GM12878 (cell line): ENCODE results near the gene MBD2. TPM values are rescaled to one million over a fixed set of nuclear protein-coding genes. Genes with fewer than 3 reads are reported as not detected.

Experiments
- ATAC-seq: fragments of 200-7000 bp; cut with Tn5 transposase; 3 replicates; pipeline ENCODE4 v1.9.1; 2020; ENCODE audit warnings: mild to moderate bottlenecking, moderate library complexity
- BruUV-seq: library from RNA; stranded (reverse); fragments of 400-500 nt; replicated peaks from 2 replicates; lab custom pipeline; 2021; lab: Mats Ljungman, UMichigan
- CTCF ChIA-PET: fragments of 300-600 bp; sonication (Branson Sonifier 250); formaldehyde crosslinking; extraction: SDS; loops from one replicate; lab custom pipeline; 2021; ENCODE audit warnings: inconsistent platforms; lab: Yijun Ruan, JAX
- POLR2A ChIA-PET: fragments of 350-600 bp; formaldehyde crosslinking; extraction: SDS; loops from one replicate; lab custom pipeline; 2021; ENCODE audit warnings: inconsistent platforms; lab: Charles Lee
- RAD21 ChIA-PET: fragments of 300-600 bp; sonication (Branson Sonifier 250); formaldehyde crosslinking; loops from one replicate; lab custom pipeline; 2023; ENCODE audit warnings: antibody characterized with exemption; ENCODE audit not compliant: unreplicated experiment; lab: Charles Lee
- SMC1A ChIA-PET: fragments of 300-600 bp; sonication (Branson Sonifier 250); formaldehyde crosslinking; loops from one replicate; lab custom pipeline; 2023; ENCODE audit not compliant: unreplicated experiment, uncharacterized antibody; lab: Charles Lee
- DNase-seq: peaks from one replicate; pipeline ENCODE4 v3.0.0-alpha.2; 2011; ENCODE audit warnings: low read depth, low spot score
- FAIRE-seq: peaks from 3 replicates; lab custom pipeline; 2011; peaks lifted over from hg19 to GRCh38; lab: Jason Lieb, UNC
- H2AFZ ChIP-seq: 2 replicates; pipeline ENCODE4 v1.6.0; 2011; ENCODE audit warnings: low read depth, low read length, control low read depth; ENCODE audit not compliant: control insufficient read depth
- H3K27ac ChIP-seq: 2 replicates; pipeline ENCODE4 v1.5.1; 2011; ENCODE audit warnings: control low read depth; ENCODE audit not compliant: control insufficient read depth, insufficient read depth
- H3K27me3 ChIP-seq, 2 experiments: replicated peaks in 1 of 2; 2 replicates each; pipeline versions ENCODE4 v1.6.0 to v1.6.1; 2011; ENCODE audit warnings: low read length in 1 of 2; ENCODE audit not compliant: control insufficient read depth in 2 of 2, insufficient read depth in 2 of 2
- H3K36me3 ChIP-seq, 2 experiments: 2 replicates each; pipeline ENCODE4 v1.5.1; 2011; ENCODE audit warnings: low read length in 1 of 2; ENCODE audit not compliant: control insufficient read depth in 2 of 2, insufficient read depth in 2 of 2
- H3K4me1 ChIP-seq: 2 replicates; pipeline ENCODE4 v1.6.1; 2011; ENCODE audit warnings: mild to moderate bottlenecking, low read length, moderate library complexity, mixed read lengths; ENCODE audit not compliant: control insufficient read depth, insufficient read depth
- H3K4me2 ChIP-seq: 2 replicates; pipeline ENCODE4 v1.6.0; 2011; ENCODE audit warnings: control low read depth; ENCODE audit not compliant: control insufficient read depth, insufficient read depth
- H3K4me3 ChIP-seq: fragments of 200-600 bp; sonication (generic); 2 replicates; pipeline ENCODE4 v1.5.1; 2016
- H3K79me2 ChIP-seq: 2 replicates; pipeline ENCODE4 v1.6.0; 2011; ENCODE audit warnings: low read length; ENCODE audit not compliant: control insufficient read depth, insufficient read depth
- H3K9ac ChIP-seq: 2 replicates; pipeline ENCODE4 v1.8.0; 2011; ENCODE audit warnings: low read length, control low read depth, mixed read lengths; ENCODE audit not compliant: control insufficient read depth, insufficient read depth
- H3K9me3 ChIP-seq: replicated peaks from 3 replicates; pipeline ENCODE4 v1.5.1; 2011; ENCODE audit warnings: mild to moderate bottlenecking, low read length; ENCODE audit not compliant: control insufficient read depth, insufficient read depth
- H4K20me1 ChIP-seq: 2 replicates; pipeline ENCODE4 v1.6.0; 2011; ENCODE audit not compliant: control insufficient read depth, insufficient read depth
- ATF2 ChIP-seq: IDR thresholded peaks from 2 replicates; pipeline ENCODE4 v1.6.1; 2012; ENCODE audit warnings: low read length, inconsistent platforms
- ATF3 ChIP-seq: IDR thresholded peaks from 2 replicates; pipeline ENCODE4 v1.6.1; 2011; ENCODE audit warnings: low read depth, mild to moderate bottlenecking, low read length, moderate library complexity, borderline replicate concordance; ENCODE audit errors: extremely low read depth
- BRCA1 ChIP-seq: IDR thresholded peaks from 2 replicates; pipeline ENCODE4 v1.6.1; 2011; ENCODE audit warnings: low read depth, low read length, improper control_type of control experiment
- EP300 ChIP-seq, 2 experiments: fragments of 150-350 bp in 1 of 2; IDR thresholded peaks; 2 replicates each; pipeline ENCODE4 v1.6.1; 2011 to 2012; ENCODE audit warnings: low read depth in 2 of 2, low read length in 2 of 2, borderline replicate concordance in 1 of 2, improper control_type of control experiment in 1 of 2, inconsistent platforms in 1 of 2; ENCODE audit not compliant: control insufficient read depth in 1 of 2
- GATAD2B ChIP-seq: fragments of 450-650 bp; conservative IDR thresholded peaks from 2 replicates; pipeline ENCODE4 v1.6.1; 2017; ENCODE audit warnings: low read depth, mild to moderate bottlenecking, moderate library complexity
- MEF2B ChIP-seq: fragments of 450-650 bp; IDR thresholded peaks from 2 replicates; pipeline ENCODE4 v1.6.1; 2018; ENCODE audit warnings: mild to moderate bottlenecking, moderate library complexity; ENCODE audit not compliant: partially characterized antibody, poor library complexity, severe bottlenecking
- NBN ChIP-seq: fragments of 450-650 bp; IDR thresholded peaks from 2 replicates; pipeline ENCODE4 v1.6.1; 2016
- NFIC ChIP-seq: IDR thresholded peaks from 2 replicates; pipeline ENCODE4 v1.6.1; 2012; ENCODE audit warnings: low read depth, mild to moderate bottlenecking, inconsistent platforms, low read length, moderate library complexity
- NFYA ChIP-seq: IDR thresholded peaks from 2 replicates; pipeline ENCODE4 v1.6.1; 2011; ENCODE audit warnings: low read depth, mild to moderate bottlenecking, low read length, improper control_type of control experiment, borderline replicate concordance
- NR2C1 ChIP-seq: fragments of 450-650 bp; IDR thresholded peaks from 2 replicates; pipeline ENCODE4 v1.6.1; 2017; ENCODE audit warnings: antibody characterized with exemption, mild to moderate bottlenecking, moderate library complexity
- PBX3 ChIP-seq: IDR thresholded peaks from 2 replicates; pipeline ENCODE4 v1.6.1; 2011; ENCODE audit warnings: mild to moderate bottlenecking, low read depth, low read length, moderate library complexity; ENCODE audit not compliant: insufficient replicate concordance
- RUNX3 ChIP-seq: IDR thresholded peaks from 2 replicates; pipeline ENCODE4 v1.6.1; 2012; ENCODE audit warnings: low read length, inconsistent platforms
- SIX5 ChIP-seq: IDR thresholded peaks from 2 replicates; pipeline ENCODE4 v1.6.1; 2011; ENCODE audit warnings: mild to moderate bottlenecking, low read depth, low read length, moderate library complexity; ENCODE audit not compliant: severe bottlenecking
- SMAD5 ChIP-seq: IDR thresholded peaks from 2 replicates; pipeline ENCODE4 v1.6.1; 2016; ENCODE audit warnings: antibody characterized with exemption, low read depth
- TAF1 ChIP-seq: IDR thresholded peaks from 2 replicates; pipeline ENCODE4 v1.6.1; 2011; ENCODE audit warnings: mild to moderate bottlenecking, low read depth, low read length, borderline replicate concordance
- TCF3 ChIP-seq: IDR thresholded peaks from 2 replicates; pipeline ENCODE4 v1.6.1; 2012; ENCODE audit warnings: low read depth, mild to moderate bottlenecking, low read length, borderline replicate concordance; ENCODE audit not compliant: insufficient read depth
- YY1 ChIP-seq: IDR thresholded peaks from 2 replicates; pipeline ENCODE4 v1.6.1; 2011; ENCODE audit warnings: low read depth, mild to moderate bottlenecking, low read length
- in situ Hi-C: fragments of 300-500 bp; cut with MboI; formaldehyde crosslinking; loops from 9 replicates; pipeline ENCODE4 v1.14.3; 2018; ENCODE audit warnings: mixed read lengths
- intact Hi-C: fragments of 100-400 bp; cut with micrococcal nuclease; formaldehyde crosslinking; loops from one replicate; pipeline ENCODE4 v1.14.2; 2022; ENCODE audit not compliant: unreplicated experiment
- polyA plus RNA-seq, 11 experiments: library from polyadenylated mRNA; depleted of rRNA in 4 of 11; unstranded in 6 of 11; stranded (reverse) in 5 of 11; fragments of >200 nt; fragmentation: Nextera tagmentation in 4 of 11; fragmentation: Illumina TruSeq in 1 of 11; extraction: Ambion mirVana in 4 of 11; extraction: Trizol in 1 of 11; gene quantifications; 1 replicate in 1 of 11; 2 replicates in 10 of 11; pipeline versions ENCODE4 v1.2.1 to v1.2.3, GENCODE V29; 2011 to 2016; ENCODE audit warnings: inconsistent platforms in 2 of 11, missing spikeins in 2 of 11, low read depth in 1 of 11
- total RNA-seq, 4 experiments: library from RNA; depleted of rRNA in 3 of 4; stranded (reverse); fragments of >200 nt in 3 of 4; fragmentation: Illumina TruSeq in 1 of 4; extraction: Trizol in 1 of 4; gene quantifications; 2 replicates each; pipeline versions ENCODE4 v1.2.1 to v1.2.3, GENCODE V29; 2013 to 2021
- TF ChIP-seq, protein P1 (sequence below): fragments of 150-350 bp; IDR thresholded peaks from 2 replicates; pipeline ENCODE4 v1.6.1; 2016; ENCODE audit warnings: low read depth, low read length

Gene MBD2
- total and polyA plus RNA-seq, 10 of the 15 experiments (the other 5 are each of a cell fraction or from before 2014, with no cell fraction given), result 24.1 to 276 (median 57.9) TPM

- ChIA-PET CTCF (interaction anchor here (0.8 to 2.1 kb wide), 5 partner anchors 18 to 122 kb away, joined by 3 to 8 read pairs (median 6); partner anchors contain the start of gene POLI), SMC1A (interaction anchor here (0.6 to 2.7 kb wide), 9 partner anchors 20 to 1919 kb away, joined by 3 to 10 read pairs (median 5); no protein-coding TSS in a partner anchor), POLR2A (interaction anchor here (0.8 to 2.0 kb wide), 6 partner anchors 56 to 72 kb away, joined by 4 to 8 read pairs (median 4); no protein-coding TSS in a partner anchor), RAD21 (interaction anchor here (0.9 to 2.4 kb wide), 8 partner anchors 11 to 122 kb away, joined by 3 to 10 read pairs (median 4); partner anchors contain the start of gene POLI)
- BruUV-seq, result TSS peak; percentile 67
- Histone ChIP-seq H3K27me3 (no peaks in the 10 kb centered on the region), H3K4me3 (no peak overlapping the region), H3K9ac (peak overlapping the region; percentile 9; the same call in 1 of the 2 replicates), H4K20me1 (no peaks in the 10 kb centered on the region), H3K79me2 (no peaks in the 10 kb centered on the region), H3K27ac (peak overlapping the region; percentile 86), H2AFZ (no peak overlapping the region), H3K36me3 (peaks cover 4 to 12% of the 10 kb centered on the region in 2 experiments; a peak in 3 of 4 replicates), H3K4me1 (peaks cover 32% of the 10 kb centered on the region), H3K9me3 (no peaks in the 10 kb centered on the region; the same call in 2 of the 3 replicates), H3K4me2 (peak overlapping the region; percentile 34)
- in situ Hi-C loops, result loop anchor here (5.0 kb wide), 1 partner anchor 114 kb away; no protein-coding TSS in a partner anchor
- ATAC-seq (no peak; the same call in 2 of the 3 replicates), FAIRE-seq (no peak), DNase-seq (no peak)
- intact Hi-C loops, result loop anchor here (2.0 to 5.0 kb wide), 3 partner anchors 117 to 1174 kb away; no protein-coding TSS in a partner anchor
- TF ChIP-seq MEF2B (no peak), SMAD5 (no peak), BRCA1 (no peak), NR2C1 (no peak), NFYA (no peak), TAF1 (no peak), TCF3 (no peak), ATF3 (no peak), NFIC (no peak), ATF2 (no peak), NBN (no peak), YY1 (no peak), EP300 (IDR thresholded peaks at IDR 0.05; ENCODE audit: borderline replicate concordance in 1 of 2, control insufficient read depth in 1 of 2, low read depth in 2 of 2, low read length in 2 of 2) (no peak), GATAD2B (no peak), SIX5 (no peak), PBX3 (no peak), RUNX3 (no peak)
- TF ChIP-seq, protein P1, sequence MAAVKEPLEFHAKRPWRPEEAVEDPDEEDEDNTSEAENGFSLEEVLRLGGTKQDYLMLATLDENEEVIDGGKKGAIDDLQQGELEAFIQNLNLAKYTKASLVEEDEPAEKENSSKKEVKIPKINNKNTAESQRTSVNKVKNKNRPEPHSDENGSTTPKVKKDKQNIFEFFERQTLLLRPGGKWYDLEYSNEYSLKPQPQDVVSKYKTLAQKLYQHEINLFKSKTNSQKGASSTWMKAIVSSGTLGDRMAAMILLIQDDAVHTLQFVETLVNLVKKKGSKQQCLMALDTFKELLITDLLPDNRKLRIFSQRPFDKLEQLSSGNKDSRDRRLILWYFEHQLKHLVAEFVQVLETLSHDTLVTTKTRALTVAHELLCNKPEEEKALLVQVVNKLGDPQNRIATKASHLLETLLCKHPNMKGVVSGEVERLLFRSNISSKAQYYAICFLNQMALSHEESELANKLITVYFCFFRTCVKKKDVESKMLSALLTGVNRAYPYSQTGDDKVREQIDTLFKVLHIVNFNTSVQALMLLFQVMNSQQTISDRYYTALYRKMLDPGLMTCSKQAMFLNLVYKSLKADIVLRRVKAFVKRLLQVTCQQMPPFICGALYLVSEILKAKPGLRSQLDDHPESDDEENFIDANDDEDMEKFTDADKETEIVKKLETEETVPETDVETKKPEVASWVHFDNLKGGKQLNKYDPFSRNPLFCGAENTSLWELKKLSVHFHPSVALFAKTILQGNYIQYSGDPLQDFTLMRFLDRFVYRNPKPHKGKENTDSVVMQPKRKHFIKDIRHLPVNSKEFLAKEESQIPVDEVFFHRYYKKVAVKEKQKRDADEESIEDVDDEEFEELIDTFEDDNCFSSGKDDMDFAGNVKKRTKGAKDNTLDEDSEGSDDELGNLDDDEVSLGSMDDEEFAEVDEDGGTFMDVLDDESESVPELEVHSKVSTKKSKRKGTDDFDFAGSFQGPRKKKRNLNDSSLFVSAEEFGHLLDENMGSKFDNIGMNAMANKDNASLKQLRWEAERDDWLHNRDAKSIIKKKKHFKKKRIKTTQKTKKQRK, result no peak
These were observed 76.3 kb downstream of the MBD2 start for GRCh38 chr18:54148151-54148550.
